OCI-M2 (cell line): ENCODE results near the gene ZBTB46.

ENCODE experiments used
- DNase-seq: peaks from one replicate; lab custom pipeline; 2025; ENCODE audit not compliant: unreplicated experiment; lab: John Stamatoyannopoulos, UW

The ZBTB46 gene

GRCh38 chr20:63696628-63697356 is 134.3 kb downstream of the ZBTB46 start, which contains the start of gene TNFRSF6B:
Gene TNFRSF6B (plus strand): TSS chr20:63696652. CDS start chr20:63696768, 116 bp downstream.
- DNase-seq = no peak

- no peak for DNase-seq
Measured at GRCh38 chr20:63696306-63696627, 134.8 kb downstream of the ZBTB46 start.

- no peak for DNase-seq
Measured at GRCh38 chr20:63695424-63696305, 135.4 kb downstream of the ZBTB46 start.

GRCh38 chr20:63694584-63695423 is 136.3 kb downstream of the ZBTB46 start:
- no peak for DNase-seq

- no peak for DNase-seq
Measured at GRCh38 chr20:63693733-63694583, 137.1 kb downstream of the ZBTB46 start.
